MM.1S (cell line): ENCODE results near the gene LRP10.

Experiments used
- EZH2 ChIP-seq: fragments of 300-600 bp; sonication (generic); optimal IDR thresholded peaks from 2 replicates; pipeline ENCODE3; 2017; ENCODE audit warnings: low read depth, mild to moderate bottlenecking, antibody characterized with exemption, low read length, mixed read lengths
- EZH2phosphoT487 ChIP-seq: fragments of 300-600 bp; sonication (generic); IDR thresholded peaks from 2 replicates; pipeline ENCODE4 v1.6.1; 2018; ENCODE audit warnings: antibody characterized with exemption, low read length
- TF ChIP-seq, protein P1 (sequence below): fragments of 300-600 bp; sonication (generic); IDR thresholded peaks from 2 replicates; pipeline ENCODE4 v1.5.1; 2016; ENCODE audit warnings: antibody characterized with exemption, low read length, mixed read lengths

DNA sequence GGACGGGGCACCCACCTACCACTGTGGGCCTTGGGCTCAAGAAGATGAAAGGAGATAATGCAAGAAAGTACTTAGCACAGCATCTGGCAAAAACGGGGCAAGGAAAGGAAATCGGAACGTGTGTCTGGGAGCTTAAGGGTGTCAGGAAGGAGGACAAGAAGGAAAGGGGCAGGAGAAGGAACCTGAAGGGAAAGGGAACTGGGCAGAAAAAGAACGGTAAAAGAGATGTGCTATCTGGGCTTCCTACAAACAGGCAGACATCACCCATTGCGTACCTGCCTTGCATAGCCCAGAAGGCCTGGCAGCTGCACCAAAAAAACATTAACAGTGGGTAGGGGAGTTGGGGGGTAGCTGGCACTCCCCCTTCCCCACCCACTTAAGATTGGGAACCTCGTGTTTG, 10.5 kb downstream of the LRP10 start:
- TF ChIP-seq EZH2, result no peak
- TF ChIP-seq, protein P1, sequence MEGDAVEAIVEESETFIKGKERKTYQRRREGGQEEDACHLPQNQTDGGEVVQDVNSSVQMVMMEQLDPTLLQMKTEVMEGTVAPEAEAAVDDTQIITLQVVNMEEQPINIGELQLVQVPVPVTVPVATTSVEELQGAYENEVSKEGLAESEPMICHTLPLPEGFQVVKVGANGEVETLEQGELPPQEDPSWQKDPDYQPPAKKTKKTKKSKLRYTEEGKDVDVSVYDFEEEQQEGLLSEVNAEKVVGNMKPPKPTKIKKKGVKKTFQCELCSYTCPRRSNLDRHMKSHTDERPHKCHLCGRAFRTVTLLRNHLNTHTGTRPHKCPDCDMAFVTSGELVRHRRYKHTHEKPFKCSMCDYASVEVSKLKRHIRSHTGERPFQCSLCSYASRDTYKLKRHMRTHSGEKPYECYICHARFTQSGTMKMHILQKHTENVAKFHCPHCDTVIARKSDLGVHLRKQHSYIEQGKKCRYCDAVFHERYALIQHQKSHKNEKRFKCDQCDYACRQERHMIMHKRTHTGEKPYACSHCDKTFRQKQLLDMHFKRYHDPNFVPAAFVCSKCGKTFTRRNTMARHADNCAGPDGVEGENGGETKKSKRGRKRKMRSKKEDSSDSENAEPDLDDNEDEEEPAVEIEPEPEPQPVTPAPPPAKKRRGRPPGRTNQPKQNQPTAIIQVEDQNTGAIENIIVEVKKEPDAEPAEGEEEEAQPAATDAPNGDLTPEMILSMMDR, result no peak
- TF ChIP-seq EZH2phosphoT487, result no peak
